H1 (cell line): Measurements from ENCODE around the gene MAP2K2. TPM values are rescaled to one million over a fixed set of nuclear protein-coding genes. Genes with fewer than 3 reads are reported as not detected.

Experiments
- KDM1A ChIP-seq: fragments of 200-600, 300-600 bp; sonication (generic); IDR thresholded peaks from 2 replicates; pipeline ENCODE4 v1.7.1; 2016; ENCODE audit warnings: mild to moderate bottlenecking, low read length, borderline replicate concordance
- NRF1 ChIP-seq: IDR thresholded peaks from 2 replicates; pipeline ENCODE4 v1.6.1; 2011; ENCODE audit warnings: mild to moderate bottlenecking, low read depth, low read length, improper control_type of control experiment
- PHF8 ChIP-seq: fragments of 200-600 bp; sonication (generic); conservative IDR thresholded peaks from 2 replicates; pipeline ENCODE4 v1.7.1; 2012; ENCODE audit warnings: low read depth, mild to moderate bottlenecking, inconsistent platforms, low read length, moderate library complexity
- POU5F1 ChIP-seq: IDR thresholded peaks from 2 replicates; pipeline ENCODE4 v1.6.1; 2011; ENCODE audit warnings: low read depth, mild to moderate bottlenecking, low read length, moderate library complexity
- SP4 ChIP-seq: IDR thresholded peaks from 2 replicates; pipeline ENCODE4 v1.6.1; 2012; ENCODE audit warnings: low read length, inconsistent platforms
- TAF7 ChIP-seq: optimal IDR thresholded peaks from 2 replicates; pipeline ENCODE3; 2011; ENCODE audit warnings: low read depth, mild to moderate bottlenecking, inconsistent platforms, low read length, moderate library complexity, borderline replicate concordance
- TCF12 ChIP-seq: IDR thresholded peaks from 2 replicates; pipeline ENCODE4 v1.6.1; 2011; ENCODE audit warnings: low read depth, mild to moderate bottlenecking, low read length
- YY1 ChIP-seq: IDR thresholded peaks from 2 replicates; pipeline ENCODE4 v1.6.1; 2011; ENCODE audit warnings: low read depth, mild to moderate bottlenecking, low read length
- polyA plus RNA-seq, 7 experiments: library from polyadenylated mRNA; depleted of rRNA in 3 of 7; stranded (reverse) in 5 of 7; unstranded in 2 of 7; fragments of >200 nt in 5 of 7; fragments of 200-250 nt in 2 of 7; gene quantifications; 1 replicate in 5 of 7; 2 replicates in 1 of 7; 4 replicates in 1 of 7; pipeline versions ENCODE4 v1.2.1 to v1.2.3, GENCODE V29; 2011 to 2013; ENCODE audit warnings: missing spikeins in 2 of 7, mixed read lengths in 2 of 7
- total RNA-seq: library from RNA; stranded (reverse); fragmentation: NEBNext Ultra II Directional; extraction: Animal tissue kit (Norgen Biotek cat#: 25700); gene quantifications from 2 replicates; pipeline ENCODE4 v1.2.1, GENCODE V29; 2021
- TF ChIP-seq, protein P1 (sequence below): IDR thresholded peaks from 2 replicates; pipeline ENCODE4 v1.6.1; 2011; ENCODE audit warnings: low read length, improper control_type of control experiment

Gene MAP2K2
- total and polyA plus RNA-seq, 2 of the 8 experiments (the other 6 are each of a cell fraction or from before 2014, with no cell fraction given): 111 to 162 TPM

GRCh38 chr19:4059453-4059871, 64.5 kb downstream of the MAP2K2 start (continued):
- no peak for TF ChIP-seq TAF7
- TF ChIP-seq YY1: no peak
- TF ChIP-seq PHF8: no peak
- TF ChIP-seq POU5F1: no peak
- no peak for TF ChIP-seq NRF1
- TF ChIP-seq SP4: no peak
- TF ChIP-seq KDM1A: no peak
- TF ChIP-seq, protein P1, sequence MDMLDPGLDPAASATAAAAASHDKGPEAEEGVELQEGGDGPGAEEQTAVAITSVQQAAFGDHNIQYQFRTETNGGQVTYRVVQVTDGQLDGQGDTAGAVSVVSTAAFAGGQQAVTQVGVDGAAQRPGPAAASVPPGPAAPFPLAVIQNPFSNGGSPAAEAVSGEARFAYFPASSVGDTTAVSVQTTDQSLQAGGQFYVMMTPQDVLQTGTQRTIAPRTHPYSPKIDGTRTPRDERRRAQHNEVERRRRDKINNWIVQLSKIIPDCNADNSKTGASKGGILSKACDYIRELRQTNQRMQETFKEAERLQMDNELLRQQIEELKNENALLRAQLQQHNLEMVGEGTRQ: no peak
- no peak for TF ChIP-seq TCF12
